ENCODE data around the gene PPIL4. TPM values are rescaled to one million over a fixed set of nuclear protein-coding genes. Genes with fewer than 3 reads are reported as not detected.

Gene PPIL4
- total RNA-seq, 1 experiment from 2014 or later: 36.9 TPM

GRCh38 chr6:149581349-149581748 lies 35.5 kb upstream of the PPIL4 start:
- no peak overlapping the region for H2BK5ac ChIP-seq (ENCODE audit: insufficient read length, low read length)
- no peaks in the 10 kb centered on the region for H3K9me3 ChIP-seq (ENCODE audit: control insufficient read depth, low read depth, low read length)
- H3K23ac ChIP-seq (ENCODE audit: insufficient read length, low read depth, low read length): no peak overlapping the region
- no peak overlapping the region for H2AFZ ChIP-seq (ENCODE audit: low read length)
- peaks cover 20 to 67% (median 64%) of the 10 kb centered on the region in 3 experiments for H3K36me3 Mint-ChIP-seq (ENCODE audit: insufficient read depth in 1 of 3, low read depth in 3 of 3)
- no peak overlapping the region for H3T11ph ChIP-seq (ENCODE audit: low read length)
- no peak overlapping the region for H3K18ac ChIP-seq (ENCODE audit: insufficient read length, low read depth, low read length)
- no peak for DNase-seq
- H4K8ac ChIP-seq (replicated peaks; ENCODE audit: insufficient read length, low read depth, low read length): no peak overlapping the region
- no peak overlapping the region for H3K27ac Mint-ChIP-seq
- H4K5ac ChIP-seq (ENCODE audit: insufficient read length, low read depth, low read length): no peak overlapping the region
- no peak overlapping the region for H3K4me3 Mint-ChIP-seq
- H3K4me1 Mint-ChIP-seq: no peaks in the 10 kb centered on the region
- no peak overlapping the region for H2BK20ac ChIP-seq (ENCODE audit: low read depth, low read length, poor library complexity, severe bottlenecking)
- H3K27me3 Mint-ChIP-seq (ENCODE audit: low read depth): no peaks in the 10 kb centered on the region
- no peak overlapping the region for H3K56ac ChIP-seq (ENCODE audit: insufficient read length, low read depth, low read length)
- H3K4me2 ChIP-seq (ENCODE audit: insufficient read depth, insufficient read length, low read length): no peak overlapping the region
- H3K4me1 ChIP-seq (ENCODE audit: insufficient read depth, low read length): no peaks in the 10 kb centered on the region
- no peak overlapping the region for H3K9ac ChIP-seq (ENCODE audit: extremely low read depth, insufficient read length, low read length)
- no peaks in the 10 kb centered on the region for H4K20me1 ChIP-seq (ENCODE audit: control insufficient read depth, insufficient read depth, insufficient read length)
- H3K23me2 ChIP-seq (ENCODE audit: insufficient read length, low read depth, low read length, poor library complexity, severe bottlenecking): no peaks in the 10 kb centered on the region
- no peak overlapping the region for H3K4ac ChIP-seq (ENCODE audit: low read depth, low read length)
- H2BK12ac ChIP-seq (ENCODE audit: insufficient read length, low read depth, low read length): no peak overlapping the region
- no peak overlapping the region for H2BK15ac ChIP-seq (ENCODE audit: low read depth, low read length)
- H3K14ac ChIP-seq (ENCODE audit: insufficient read depth, low read length): no peak overlapping the region
- H3K79me2 ChIP-seq (ENCODE audit: insufficient read depth, low read length): no peaks in the 10 kb centered on the region
- no peak overlapping the region for H2AK5ac ChIP-seq (ENCODE audit: insufficient read length, low read length)
- no peaks in the 10 kb centered on the region for H3K9me3 Mint-ChIP-seq
- no peak overlapping the region for H3K27ac ChIP-seq (ENCODE audit: insufficient read length, low read depth, low read length)
- TF ChIP-seq, protein P1, sequence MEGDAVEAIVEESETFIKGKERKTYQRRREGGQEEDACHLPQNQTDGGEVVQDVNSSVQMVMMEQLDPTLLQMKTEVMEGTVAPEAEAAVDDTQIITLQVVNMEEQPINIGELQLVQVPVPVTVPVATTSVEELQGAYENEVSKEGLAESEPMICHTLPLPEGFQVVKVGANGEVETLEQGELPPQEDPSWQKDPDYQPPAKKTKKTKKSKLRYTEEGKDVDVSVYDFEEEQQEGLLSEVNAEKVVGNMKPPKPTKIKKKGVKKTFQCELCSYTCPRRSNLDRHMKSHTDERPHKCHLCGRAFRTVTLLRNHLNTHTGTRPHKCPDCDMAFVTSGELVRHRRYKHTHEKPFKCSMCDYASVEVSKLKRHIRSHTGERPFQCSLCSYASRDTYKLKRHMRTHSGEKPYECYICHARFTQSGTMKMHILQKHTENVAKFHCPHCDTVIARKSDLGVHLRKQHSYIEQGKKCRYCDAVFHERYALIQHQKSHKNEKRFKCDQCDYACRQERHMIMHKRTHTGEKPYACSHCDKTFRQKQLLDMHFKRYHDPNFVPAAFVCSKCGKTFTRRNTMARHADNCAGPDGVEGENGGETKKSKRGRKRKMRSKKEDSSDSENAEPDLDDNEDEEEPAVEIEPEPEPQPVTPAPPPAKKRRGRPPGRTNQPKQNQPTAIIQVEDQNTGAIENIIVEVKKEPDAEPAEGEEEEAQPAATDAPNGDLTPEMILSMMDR (conservative IDR thresholded peaks at IDR 0.05): no peak
- no peaks in the 10 kb centered on the region for H3K27me3 ChIP-seq (ENCODE audit: insufficient read depth, low read length)
- WGBS (ENCODE audit: extremely low coverage, insufficient read length, low lambda C conversion rate): no CpG with 5 or more reads among the region's 5 CpGs
- H3K79me1 ChIP-seq (ENCODE audit: insufficient read depth, low read depth, low read length, poor library complexity, severe bottlenecking): no peaks in the 10 kb centered on the region
- no peak overlapping the region for H2BK120ac ChIP-seq (ENCODE audit: low read depth, low read length, poor library complexity, severe bottlenecking)
- no peak overlapping the region for H4K91ac ChIP-seq (ENCODE audit: insufficient read length, low read depth, low read length)

Measured in H9 (cell line).